ENCODE data around the gene POP7. TPM values are rescaled to one million over a fixed set of nuclear protein-coding genes. Genes with fewer than 3 reads are reported as not detected.

POP7 gene
- total RNA-seq, 2 donors from 2014 or later: 19.6 to 21.0 TPM

GRCh38 chr7:100686822-100687211, 19.1 kb upstream of the POP7 start:
- DNase-seq (ENCODE audit: low spot score) (no peak), ATAC-seq (ENCODE audit: insufficient number of reproducible peaks, low FRiP score, low read depth) (no peak)
- Histone ChIP-seq H3K27me3 (replicated peaks; ENCODE audit: insufficient read depth) (no peaks in the 10 kb centered on the region), H3K9me3 (no peaks in the 10 kb centered on the region), H3K27ac (no peak overlapping the region), H3K36me3 (peaks cover 62% of the 10 kb centered on the region), H3K4me3 (no peak overlapping the region), H3K4me1 (ENCODE audit: control insufficient read depth in 1 of 2, low read depth in 2 of 2) (peaks cover 12 to 27% of the 10 kb centered on the region in 2 donors)
- no peak for TF ChIP-seq CTCF (IDR thresholded peaks at IDR 0.05)

DNA sequence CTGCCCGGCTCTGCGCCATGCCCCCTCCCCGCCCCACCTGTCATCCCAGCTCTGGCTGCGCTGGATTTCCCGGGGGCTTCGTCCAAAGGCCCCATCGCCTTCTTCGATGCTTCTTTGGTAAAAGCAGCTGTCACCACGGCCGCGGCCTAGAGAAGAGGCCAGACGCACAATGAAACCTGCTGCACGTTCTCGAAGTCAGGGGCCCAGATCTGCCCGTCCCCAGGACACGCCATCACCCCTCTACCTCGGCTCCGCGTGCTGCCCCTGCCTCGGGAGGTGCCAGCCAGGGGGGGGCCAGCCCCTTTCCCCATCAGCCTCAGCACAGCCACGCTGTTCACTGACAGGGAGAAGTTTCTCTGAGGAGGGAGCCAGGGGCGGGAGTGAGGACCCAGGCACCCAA, 18.7 kb upstream of the POP7 start:
- DNase-seq (ENCODE audit: low spot score): no peak
- H3K4me1 ChIP-seq (ENCODE audit: control insufficient read depth in 1 of 2, low read depth in 2 of 2): peaks cover 16 to 32% of the 10 kb centered on the region in 2 donors
- H3K4me3 ChIP-seq: no peak overlapping the region
- no peak overlapping the region for H3K27ac ChIP-seq
- H3K27me3 ChIP-seq (replicated peaks; ENCODE audit: insufficient read depth): no peaks in the 10 kb centered on the region
- TF ChIP-seq CTCF (IDR thresholded peaks at IDR 0.05): no peak
- H3K9me3 ChIP-seq: no peaks in the 10 kb centered on the region
- H3K36me3 ChIP-seq: peaks cover 57% of the 10 kb centered on the region
- no peak for ATAC-seq (ENCODE audit: insufficient number of reproducible peaks, low FRiP score, low read depth)

- peaks cover 51% of the 10 kb centered on the region for H3K36me3 ChIP-seq
- ATAC-seq (ENCODE audit: insufficient number of reproducible peaks, low FRiP score, low read depth): no peak
- DNase-seq (ENCODE audit: low spot score): no peak
- no peak for TF ChIP-seq CTCF (IDR thresholded peaks at IDR 0.05)
- no peak overlapping the region for H3K4me3 ChIP-seq
- H3K4me1 ChIP-seq (ENCODE audit: control insufficient read depth in 1 of 2, low read depth in 2 of 2): peaks cover 22 to 37% of the 10 kb centered on the region in 2 donors
- no peaks in the 10 kb centered on the region for H3K9me3 ChIP-seq
- no peak overlapping the region for H3K27ac ChIP-seq
- no peaks in the 10 kb centered on the region for H3K27me3 ChIP-seq (replicated peaks; ENCODE audit: insufficient read depth)
Measured at GRCh38 chr7:100687751-100688300, 18.1 kb upstream of the POP7 start.

GRCh38 chr7:100688326-100688860, 17.5 kb upstream of the POP7 start:
- no peaks in the 10 kb centered on the region for H3K27me3 ChIP-seq (replicated peaks; ENCODE audit: insufficient read depth)
- DNase-seq (ENCODE audit: low spot score) (no peak), ATAC-seq (ENCODE audit: insufficient number of reproducible peaks, low FRiP score, low read depth) (no peak)
- H3K27ac ChIP-seq: no peak overlapping the region
- no peak for TF ChIP-seq CTCF (IDR thresholded peaks at IDR 0.05)
- peaks cover 23 to 43% of the 10 kb centered on the region in 2 donors for H3K4me1 ChIP-seq (ENCODE audit: control insufficient read depth in 1 of 2, low read depth in 2 of 2)
- peaks cover 46% of the 10 kb centered on the region for H3K36me3 ChIP-seq
- no peaks in the 10 kb centered on the region for H3K9me3 ChIP-seq
- no peak overlapping the region for H3K4me3 ChIP-seq

DNA sequence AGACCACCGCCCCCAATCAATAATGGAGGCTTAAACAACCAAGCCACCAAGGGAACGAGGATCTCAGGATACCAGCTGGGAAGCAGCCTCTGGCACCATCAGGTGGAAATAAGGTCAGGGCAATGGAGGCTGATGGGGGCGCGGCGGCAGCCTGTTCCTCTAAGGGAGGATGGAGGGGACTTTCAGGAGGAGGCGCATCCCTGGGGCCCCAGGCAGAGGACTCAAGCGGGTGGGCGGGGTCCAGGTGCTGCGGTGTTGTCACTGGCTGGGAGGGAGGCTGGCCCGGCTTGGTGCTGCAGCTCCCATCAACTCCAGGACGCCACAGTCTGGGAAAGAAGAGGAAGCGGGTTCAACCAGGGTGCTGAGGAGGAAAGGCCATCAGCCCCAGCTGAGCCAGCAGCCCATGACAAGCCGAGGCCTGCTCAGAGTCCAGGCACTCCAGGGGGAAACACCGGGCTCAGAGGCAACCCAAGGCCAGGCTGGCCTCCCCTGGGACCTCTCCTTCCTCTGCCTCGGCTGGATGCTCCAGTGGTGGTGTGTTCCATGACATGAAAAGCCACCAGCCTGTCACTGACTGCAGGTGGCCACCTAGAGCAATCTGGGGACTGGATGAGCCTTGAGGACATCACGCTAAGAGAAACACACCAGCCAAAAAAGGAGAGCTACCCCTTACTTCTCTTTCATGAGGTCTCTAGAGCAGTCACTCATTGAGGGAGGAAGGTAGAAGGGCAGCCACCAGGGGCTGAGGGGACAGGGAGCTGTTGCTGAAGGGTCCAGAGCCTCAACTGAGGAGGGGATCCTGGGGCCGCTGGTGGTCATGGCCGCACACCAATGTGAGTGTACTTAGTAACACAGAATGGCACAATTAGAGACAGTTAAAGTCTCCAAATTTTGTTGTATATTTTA, 16.4 kb upstream of the POP7 start:
- H3K4me1 ChIP-seq (ENCODE audit: control insufficient read depth in 1 of 2, low read depth in 2 of 2): peaks cover 23 to 45% of the 10 kb centered on the region in 2 donors

More for the DNA sequence above, 16.4 kb upstream of the POP7 start:
- Histone ChIP-seq H3K9me3 (no peaks in the 10 kb centered on the region), H3K27me3 (replicated peaks; ENCODE audit: insufficient read depth) (no peaks in the 10 kb centered on the region), H3K27ac (no peak overlapping the region), H3K4me3 (no peak overlapping the region), H3K36me3 (peaks cover 36% of the 10 kb centered on the region)
- ATAC-seq (ENCODE audit: insufficient number of reproducible peaks, low FRiP score, low read depth) (no peak), DNase-seq (ENCODE audit: low spot score) (no peak)
- no peak for TF ChIP-seq CTCF (IDR thresholded peaks at IDR 0.05)
